ENCODE data around the gene MPP7.
"Not testable (repeated sequence)": the region's sequence is repeated elsewhere in the genome, so short reads cannot be mapped to it uniquely, and the experiment has no call there.

MPP7 gene

GRCh38 chr10:28326516-28327490 lies 23.9 kb upstream of the MPP7 start:
- H3K4me3 ChIP-seq (replicated peaks; ENCODE audit: insufficient read depth, low read length), result no peak overlapping the region
- H3K27me3 ChIP-seq (ENCODE audit: insufficient read depth, poor library complexity, severe bottlenecking), result no peaks in the 10 kb centered on the region
- TF ChIP-seq CTCF (IDR thresholded peaks at IDR 0.05; ENCODE audit: insufficient read depth, low read length) (no peak), SPI1 (IDR thresholded peaks at IDR 0.05; ENCODE audit: borderline replicate concordance, low read depth) (no peak), POLR2AphosphoS5 (IDR thresholded peaks at IDR 0.05; ENCODE audit: low read depth) (no peak), REST (IDR thresholded peaks at IDR 0.05; ENCODE audit: insufficient replicate concordance, low read depth) (no peak), GABPA (IDR thresholded peaks at IDR 0.05; ENCODE audit: low read depth) (no peak)
- DNase-seq (ENCODE audit: low read depth in 1 of 2, low spot score in 1 of 2), result no peak
- H3K27ac ChIP-seq (replicated peaks), result no peak overlapping the region

- no peak overlapping the region for H3K27ac ChIP-seq (replicated peaks)
- no peak overlapping the region for H3K4me3 ChIP-seq (replicated peaks; ENCODE audit: insufficient read depth, low read length)
- no peaks in the 10 kb centered on the region for H3K27me3 ChIP-seq (ENCODE audit: insufficient read depth, poor library complexity, severe bottlenecking)
- TF ChIP-seq REST (IDR thresholded peaks at IDR 0.05; ENCODE audit: insufficient replicate concordance, low read depth) (no peak), CTCF (IDR thresholded peaks at IDR 0.05; ENCODE audit: insufficient read depth, low read length) (no peak), GABPA (IDR thresholded peaks at IDR 0.05; ENCODE audit: low read depth) (no peak), SPI1 (IDR thresholded peaks at IDR 0.05; ENCODE audit: borderline replicate concordance, low read depth) (no peak), POLR2AphosphoS5 (IDR thresholded peaks at IDR 0.05; ENCODE audit: low read depth) (no peak)
- DNase-seq (ENCODE audit: low read depth in 1 of 2, low spot score in 1 of 2), result no peak
Observed at GRCh38 chr10:28320799-28321198, 17.9 kb upstream of the MPP7 start.

- no peak overlapping the region for H3K4me3 ChIP-seq (replicated peaks; ENCODE audit: insufficient read depth, low read length)
- TF ChIP-seq SPI1 (IDR thresholded peaks at IDR 0.05; ENCODE audit: borderline replicate concordance, low read depth) (no peak), CTCF (IDR thresholded peaks at IDR 0.05; ENCODE audit: insufficient read depth, low read length) (no peak)
- no peak overlapping the region for H3K27ac ChIP-seq (replicated peaks)
- no peaks in the 10 kb centered on the region for H3K27me3 ChIP-seq (ENCODE audit: insufficient read depth, poor library complexity, severe bottlenecking)
- no peak for DNase-seq (ENCODE audit: low read depth in 1 of 2, low spot score in 1 of 2)
Observed at GRCh38 chr10:28320090-28320489, 17.2 kb upstream of the MPP7 start.

- DNase-seq (ENCODE audit: low read depth in 1 of 2, low spot score in 1 of 2); H3K27ac ChIP-seq (replicated peaks); H3K4me3 ChIP-seq (replicated peaks; ENCODE audit: insufficient read depth, low read length); H3K27me3 ChIP-seq (ENCODE audit: insufficient read depth, poor library complexity, severe bottlenecking): not testable (repeated sequence)
Observed at GRCh38 chr10:28319061-28319460, 16.2 kb upstream of the MPP7 start.

Measured in HL-60 (cell line).